HG02642 (cell line): Measurements from ENCODE around the gene ACSL3.
"Not testable (repeated sequence)": the region's sequence is repeated elsewhere in the genome, so short reads cannot be mapped to it uniquely, and the experiment has no call there.

ENCODE experiments used
- ATAC-seq: cut with Tn5 transposase; IDR thresholded peaks from one replicate; pipeline ENCODE4 v1.9.1; 2021; ENCODE audit warnings: mild to moderate bottlenecking; ENCODE audit not compliant: unreplicated experiment, poor library complexity

The ACSL3 gene

DNA sequence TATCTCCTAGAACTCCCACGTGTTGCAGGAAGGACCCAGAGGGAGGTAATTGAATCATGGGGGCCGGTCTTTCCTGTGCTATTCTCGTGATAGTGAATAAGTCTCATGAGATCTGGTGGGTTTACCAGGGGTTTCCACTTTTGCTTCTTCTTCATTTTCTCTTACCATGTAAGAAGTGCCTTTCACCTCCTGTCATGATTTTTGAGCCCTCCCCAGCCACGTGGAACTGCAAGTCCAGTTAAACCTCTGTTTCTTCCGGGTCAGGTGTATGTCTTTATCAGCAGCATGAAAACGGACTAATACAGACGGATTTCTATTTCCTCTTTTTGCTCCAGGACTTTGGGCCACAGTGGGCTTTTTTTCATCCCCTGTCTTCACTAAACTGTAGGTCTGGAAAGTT lies 102.8 kb downstream of the ACSL3 start:
- ATAC-seq, result no peak

DNA sequence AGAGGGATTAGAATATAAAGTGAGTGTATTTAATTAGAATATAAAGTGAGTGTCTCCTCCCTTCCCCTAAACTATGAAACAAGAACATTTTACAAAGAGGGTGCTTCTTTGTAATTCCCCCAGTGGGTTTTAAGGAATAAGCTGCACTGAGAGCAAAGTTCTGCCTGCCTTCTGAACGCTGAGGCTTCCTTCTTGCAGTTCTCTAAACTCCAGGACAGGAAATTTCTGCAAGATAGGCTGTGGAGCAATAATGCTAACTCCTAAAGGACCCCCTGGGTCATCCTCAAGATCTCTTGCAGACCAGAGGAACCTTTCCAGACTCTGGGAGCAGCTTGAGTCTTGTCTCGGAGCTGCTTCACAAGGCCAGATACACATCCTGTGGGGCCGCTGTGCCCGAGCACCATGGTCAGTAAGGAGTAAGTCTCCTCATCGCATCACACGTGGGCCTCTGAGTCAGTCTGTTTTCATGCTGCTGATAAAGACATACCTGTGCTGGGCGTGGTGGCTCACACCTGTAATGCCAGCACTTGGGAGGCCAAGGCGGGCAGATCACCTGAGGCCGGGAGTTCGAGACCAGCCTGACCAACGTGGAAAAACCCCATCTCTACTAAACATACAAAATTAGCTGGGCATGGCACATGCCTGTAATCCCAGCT lies 103.7 kb downstream of the ACSL3 start:
- ATAC-seq, result no peak

DNA sequence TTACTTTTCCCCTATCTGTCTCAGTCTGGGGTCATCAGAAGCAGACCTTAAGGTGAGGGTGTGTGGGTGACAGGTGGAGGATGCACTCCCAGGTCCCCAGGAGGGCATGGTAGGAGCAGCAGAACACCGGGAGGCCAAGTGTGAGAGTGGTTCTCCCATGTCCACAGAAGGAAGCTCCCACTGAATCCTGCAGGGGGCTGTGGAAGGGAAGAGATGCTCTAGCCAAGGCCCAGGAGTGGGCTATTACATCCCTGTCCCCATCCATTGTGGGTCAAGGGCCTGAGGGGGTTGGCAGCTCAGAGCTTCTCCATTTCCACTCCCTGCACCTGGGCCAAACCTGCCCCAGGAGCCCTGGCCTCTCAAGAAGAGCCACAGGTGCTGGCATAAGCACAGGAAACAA lies 104.7 kb downstream of the ACSL3 start:
- ATAC-seq, result no peak

DNA sequence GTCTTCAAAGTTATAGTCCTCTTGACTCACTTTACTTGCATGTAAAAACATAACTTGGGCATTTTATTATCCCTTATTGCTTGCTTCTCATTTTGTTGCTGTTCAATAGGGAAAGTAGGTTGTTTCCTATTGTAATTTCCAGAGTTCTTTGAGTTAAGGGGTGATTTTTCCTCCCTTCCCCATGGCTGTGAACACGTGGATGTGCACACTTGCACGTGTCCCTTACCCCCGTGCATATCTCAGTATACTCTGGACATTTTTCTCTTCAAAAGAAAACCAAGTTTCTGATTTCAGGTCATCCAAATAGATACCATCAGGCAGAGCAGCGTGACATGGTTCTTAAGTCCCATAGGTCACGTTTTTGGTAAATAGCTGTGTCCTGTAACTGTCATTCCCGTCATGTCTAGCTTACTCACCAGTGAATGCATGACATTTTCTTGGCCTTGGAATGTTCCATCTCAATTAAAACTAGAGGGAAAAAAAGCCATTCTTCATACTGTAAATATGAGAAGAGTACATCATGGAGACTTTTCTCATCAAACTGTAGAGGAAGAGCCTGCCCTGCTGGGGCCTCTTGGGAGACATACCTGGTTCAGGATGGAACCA lies 107.8 kb downstream of the ACSL3 start:
- ATAC-seq, result no peak

DNA sequence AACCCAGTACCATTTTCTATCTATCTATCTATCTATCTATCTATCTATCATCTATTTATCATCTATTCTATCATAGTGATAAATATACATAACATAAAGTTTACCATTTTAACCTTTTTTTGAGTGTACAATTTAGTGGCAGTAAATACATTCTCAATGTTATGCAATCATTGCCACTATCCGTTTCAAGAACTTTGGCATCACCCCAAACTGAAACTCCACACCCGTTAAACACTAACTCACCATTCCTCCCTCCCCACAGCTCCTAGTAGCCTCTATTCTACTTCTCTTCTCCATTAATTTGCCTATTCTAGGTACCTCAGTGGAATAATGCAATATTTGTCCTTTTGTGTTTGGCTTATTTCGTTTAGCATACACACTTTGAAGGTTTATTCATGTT lies 108.7 kb downstream of the ACSL3 start:
- ATAC-seq, result no peak

DNA sequence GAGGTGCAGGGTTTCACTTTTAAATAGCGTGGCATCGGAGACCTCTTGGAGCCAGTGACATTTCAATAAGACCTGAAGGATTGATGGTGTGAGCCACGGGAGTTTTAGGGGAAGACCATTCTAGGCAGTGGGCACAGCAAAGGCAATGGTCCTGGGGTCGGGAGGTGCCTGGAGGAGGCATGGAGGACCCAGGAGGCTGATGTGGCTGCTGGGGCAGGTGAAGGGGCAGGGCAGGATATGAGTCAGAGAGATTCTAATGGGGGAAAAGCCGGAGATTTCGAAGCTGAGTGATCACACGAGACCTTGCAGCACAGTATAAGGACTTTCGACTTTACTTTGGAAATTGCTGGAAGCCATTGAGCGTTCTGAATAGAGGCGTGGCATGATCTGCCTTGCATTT lies 111.6 kb downstream of the ACSL3 start:
- ATAC-seq, result no peak

DNA sequence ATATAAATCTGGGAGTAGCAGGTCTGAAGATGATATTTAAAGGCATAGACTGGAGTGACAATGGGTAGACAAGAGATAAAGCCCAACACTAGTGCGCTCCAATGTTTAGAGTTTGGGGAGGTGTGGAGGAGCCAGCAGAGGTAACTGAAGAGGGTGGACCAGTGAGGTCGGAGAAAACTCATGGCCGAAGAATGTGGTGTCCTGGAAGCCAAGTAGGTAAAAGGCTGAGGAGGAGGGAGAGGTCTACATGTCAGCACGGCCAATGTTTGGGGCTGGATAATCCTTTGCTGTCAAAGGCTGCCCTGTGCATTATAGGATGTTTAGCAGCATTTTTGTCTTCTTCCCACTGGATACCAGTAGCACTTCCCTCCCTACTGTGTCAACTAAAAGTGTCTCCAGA lies 112.4 kb downstream of the ACSL3 start:
- no peak for ATAC-seq

DNA sequence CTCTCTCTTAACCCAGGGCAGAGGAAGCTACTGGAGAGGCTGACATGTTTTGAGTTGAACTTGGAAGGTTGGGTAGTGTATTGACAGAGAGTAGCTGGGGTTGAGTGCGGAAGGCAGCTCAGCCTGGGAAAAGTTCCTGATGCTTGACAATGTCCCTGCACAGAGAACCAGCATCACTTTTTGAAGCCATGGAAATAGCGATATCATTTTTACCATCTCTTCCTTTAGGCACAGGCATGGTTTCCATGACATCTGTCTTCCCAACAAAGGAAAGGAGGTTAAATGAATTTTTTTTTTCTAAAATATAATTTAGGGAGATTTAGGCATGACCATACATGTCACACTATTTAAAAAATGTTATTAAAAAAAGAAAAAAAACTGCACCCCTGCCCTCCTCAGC lies 112.9 kb downstream of the ACSL3 start:
- no peak for ATAC-seq

DNA sequence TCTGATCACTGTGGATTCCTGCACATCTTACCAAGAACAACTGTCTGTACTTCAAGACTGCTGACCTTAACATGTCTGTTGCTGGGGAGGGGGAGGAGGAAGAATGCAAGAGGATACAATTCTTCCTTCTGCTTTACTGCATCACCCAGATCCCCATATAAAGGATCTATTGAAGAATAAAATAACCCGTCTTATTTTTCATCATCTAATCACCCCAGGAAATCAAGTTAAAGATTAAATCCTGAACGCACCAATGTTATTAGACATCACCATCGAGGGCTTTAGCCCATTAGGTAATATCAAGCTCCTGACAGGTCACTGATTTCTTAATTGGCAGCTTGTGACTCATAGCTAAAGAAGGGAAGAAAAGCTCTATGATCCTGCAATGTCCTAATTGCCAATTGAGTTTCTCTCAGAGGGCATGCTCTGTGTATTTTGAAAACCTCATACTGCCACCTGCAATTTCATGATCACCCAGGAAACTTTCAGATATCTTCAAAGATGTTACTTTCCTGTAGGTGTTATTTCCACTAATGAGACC lies 115.8 kb downstream of the ACSL3 start:
- ATAC-seq, result no peak

DNA sequence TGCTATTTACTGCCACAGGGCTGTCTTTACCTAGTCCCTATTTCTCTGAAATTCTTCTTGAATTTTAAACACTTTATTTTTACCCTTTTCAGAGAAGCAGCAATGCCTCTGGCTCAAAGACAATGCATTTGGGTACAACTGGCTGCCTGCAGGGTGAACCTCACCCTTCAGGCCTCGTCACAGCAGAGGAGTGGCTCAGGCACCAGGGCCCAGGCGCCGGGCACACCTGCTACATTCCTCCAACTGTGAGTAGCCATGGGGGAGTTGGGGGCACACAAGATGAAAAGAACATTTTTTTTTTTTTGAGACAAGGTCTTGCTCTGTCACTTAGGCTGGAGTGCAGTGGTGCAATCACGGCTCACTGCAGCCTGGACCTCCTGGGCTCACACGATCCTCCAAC lies 116.3 kb downstream of the ACSL3 start:
- ATAC-seq, result no peak

DNA sequence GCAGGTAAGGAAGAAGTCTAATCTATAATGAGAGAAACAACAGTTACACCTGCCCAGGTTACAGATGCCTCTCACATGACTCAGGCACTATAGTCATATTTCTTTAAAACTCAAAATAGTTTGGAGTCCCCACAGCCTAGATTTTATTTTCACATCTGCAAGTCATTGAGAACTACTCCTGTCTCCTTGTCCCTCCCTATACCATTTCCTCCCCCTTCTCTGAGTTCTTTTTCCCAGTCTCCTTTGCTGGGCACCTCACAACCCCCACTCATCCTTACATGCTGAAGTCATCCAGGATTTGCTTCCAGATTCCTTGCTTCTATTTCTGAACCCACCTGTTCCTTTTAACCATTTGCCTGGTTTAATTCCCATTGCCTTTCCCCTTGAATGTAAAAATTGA lies 118.0 kb downstream of the ACSL3 start:
- no peak for ATAC-seq

DNA sequence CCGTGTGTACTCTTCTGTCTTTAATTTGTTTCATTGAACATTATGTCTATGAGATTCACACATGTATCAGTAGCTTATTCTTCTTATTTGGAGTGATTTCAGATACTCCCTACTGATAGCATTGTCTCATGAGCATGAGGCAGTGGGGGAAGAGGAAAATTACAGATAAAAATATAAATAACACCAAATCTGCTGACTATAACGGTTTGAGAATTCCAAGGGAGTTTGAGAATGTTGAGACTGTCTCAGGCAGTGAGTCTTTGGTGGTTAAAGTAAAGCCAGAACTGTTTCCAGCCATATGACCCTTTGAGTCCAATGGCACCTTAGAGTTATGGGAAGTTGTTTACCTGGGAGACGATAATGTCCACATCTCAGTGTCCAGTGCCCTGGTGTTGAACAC lies 118.6 kb downstream of the ACSL3 start:
- ATAC-seq, result no peak

DNA sequence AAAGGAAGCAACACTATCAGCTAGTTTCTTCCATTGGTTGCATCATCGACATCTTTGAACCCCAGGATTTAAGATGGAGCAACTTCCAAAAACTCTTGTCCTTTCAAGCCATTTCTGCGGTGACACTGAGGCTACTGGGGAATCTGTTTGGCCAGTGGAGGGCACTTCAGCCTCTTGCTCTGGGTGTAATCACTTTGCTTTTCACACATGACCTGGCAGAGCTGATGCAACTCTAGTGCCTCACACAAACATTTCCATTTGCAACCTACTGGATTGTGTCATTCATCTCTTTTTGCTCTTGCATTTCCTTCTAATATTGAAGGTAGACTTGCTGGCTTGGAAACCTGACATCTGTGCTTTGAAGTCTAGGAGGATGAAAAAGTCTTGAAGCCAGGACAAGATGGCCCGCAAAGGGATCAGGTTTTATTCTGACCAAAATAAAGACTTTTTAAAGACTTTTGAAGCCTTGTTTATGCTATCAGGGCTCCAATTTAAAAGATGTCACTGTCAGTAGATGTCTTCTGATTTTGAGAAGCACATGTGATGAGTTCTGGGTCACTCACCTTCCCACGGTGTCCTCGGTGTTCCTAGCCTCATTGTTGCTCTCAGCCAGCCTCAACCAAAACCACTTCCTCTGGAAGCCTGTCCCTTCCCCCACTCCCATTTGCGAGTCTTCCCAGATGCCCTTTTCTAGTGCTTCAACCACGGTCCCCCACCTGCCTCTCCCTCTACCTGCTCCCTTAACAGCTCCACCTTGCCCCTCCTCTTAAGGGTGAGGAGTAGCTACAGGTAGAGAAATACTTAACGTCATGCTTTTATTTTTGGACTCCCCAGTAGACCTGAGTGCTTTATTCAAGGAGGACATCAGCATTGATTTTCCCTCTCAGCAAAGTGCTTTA lies 121.4 kb downstream of the ACSL3 start:
- no peak for ATAC-seq

DNA sequence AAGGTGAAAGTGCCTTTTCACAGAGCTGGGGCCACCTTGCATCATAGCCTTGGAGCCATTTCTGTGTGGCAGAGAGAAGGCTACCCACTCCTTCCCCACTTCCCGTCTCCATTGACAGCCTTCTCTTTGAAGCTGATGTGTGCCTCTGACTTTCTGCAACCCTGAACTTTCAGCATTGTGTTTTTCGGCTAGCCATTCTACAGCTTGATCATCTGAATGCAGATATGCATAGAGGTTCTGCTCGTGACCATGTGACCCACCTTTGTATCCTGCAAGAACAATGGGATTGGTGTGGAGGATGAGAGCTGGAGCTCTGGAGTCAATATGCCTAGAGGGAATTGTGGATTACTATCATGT lies 122.1 kb downstream of the ACSL3 start:
- ATAC-seq, result no peak

DNA sequence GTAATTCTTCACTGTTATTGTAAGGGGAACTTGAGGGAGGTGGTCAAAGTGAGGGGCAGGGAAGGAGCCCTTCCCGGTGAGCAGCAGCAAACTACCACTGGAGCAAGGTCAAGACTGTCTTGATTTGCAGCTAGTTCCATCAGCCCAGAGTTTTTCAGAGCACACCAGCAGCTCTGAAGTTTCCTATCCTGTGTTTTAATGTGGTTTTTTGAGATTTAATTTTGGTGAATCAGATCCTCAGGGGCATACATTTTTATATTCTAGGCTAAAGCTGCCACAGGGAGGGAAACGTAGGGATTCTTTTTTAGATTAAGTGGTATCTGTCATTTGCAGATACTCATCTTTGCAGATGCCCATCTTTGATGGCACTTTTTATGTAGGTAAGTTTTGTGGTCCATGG lies 124.1 kb downstream of the ACSL3 start:
- ATAC-seq, result no peak

DNA sequence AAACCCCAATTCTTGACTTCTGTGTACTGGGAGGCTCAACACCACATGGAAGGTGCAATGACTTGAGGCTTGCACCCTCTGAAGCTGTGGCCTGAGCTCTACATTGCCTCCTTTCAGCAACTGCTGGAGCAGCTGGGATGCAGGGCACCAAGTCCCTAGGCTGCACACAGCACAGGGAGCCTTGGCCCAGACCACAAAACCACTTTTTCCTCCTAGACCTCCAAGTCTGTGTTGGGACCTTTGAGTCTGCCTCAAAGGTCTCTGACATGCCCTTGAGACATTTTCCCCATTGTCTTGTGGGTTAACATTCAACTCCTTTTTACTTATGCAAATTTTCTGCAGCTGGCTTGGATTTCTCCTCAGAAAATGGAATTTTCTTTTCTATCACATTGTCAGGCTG lies 128.6 kb downstream of the ACSL3 start:
- no peak for ATAC-seq

DNA sequence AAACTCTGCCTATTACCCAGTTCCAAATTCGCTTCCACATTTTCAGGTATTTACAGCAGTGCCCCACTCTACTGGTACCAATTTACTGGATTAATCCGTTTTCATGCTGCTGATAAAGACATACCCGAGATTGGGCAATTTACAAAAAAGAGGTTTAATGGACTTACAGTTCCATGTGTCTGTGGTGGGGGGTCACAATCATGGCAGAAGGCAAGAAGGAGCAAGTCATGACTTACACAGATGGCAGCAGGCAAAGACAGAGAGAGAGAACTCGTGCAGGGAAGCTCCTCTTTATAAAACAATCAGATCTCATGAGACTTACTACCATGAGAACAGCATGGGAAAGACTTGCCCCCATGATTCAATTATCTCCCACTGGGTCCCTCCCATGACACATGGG lies 129.4 kb downstream of the ACSL3 start:
- ATAC-seq, result not testable (repeated sequence)

DNA sequence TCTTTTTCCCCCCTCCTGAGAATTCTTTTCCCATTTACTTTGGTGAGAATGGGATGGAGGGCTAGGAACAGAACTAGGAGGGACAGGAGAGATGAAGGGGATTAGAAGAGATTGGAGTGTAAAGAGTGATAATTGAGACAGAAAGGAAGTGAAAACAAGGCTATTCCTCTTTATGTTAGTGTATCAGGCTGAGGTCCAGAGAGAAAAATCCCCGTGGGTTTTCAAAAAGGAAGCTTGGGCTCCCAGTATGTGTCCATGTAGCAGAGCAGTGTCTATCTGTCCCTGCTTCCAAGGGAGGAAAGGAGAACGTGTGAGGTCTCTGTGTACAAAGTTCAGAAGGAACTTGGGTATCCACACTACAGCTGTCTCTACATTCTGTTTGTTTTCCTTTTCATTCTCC lies 131.3 kb downstream of the ACSL3 start:
- ATAC-seq, result no peak
